ENCODE data around the gene RTN1.

DNA sequence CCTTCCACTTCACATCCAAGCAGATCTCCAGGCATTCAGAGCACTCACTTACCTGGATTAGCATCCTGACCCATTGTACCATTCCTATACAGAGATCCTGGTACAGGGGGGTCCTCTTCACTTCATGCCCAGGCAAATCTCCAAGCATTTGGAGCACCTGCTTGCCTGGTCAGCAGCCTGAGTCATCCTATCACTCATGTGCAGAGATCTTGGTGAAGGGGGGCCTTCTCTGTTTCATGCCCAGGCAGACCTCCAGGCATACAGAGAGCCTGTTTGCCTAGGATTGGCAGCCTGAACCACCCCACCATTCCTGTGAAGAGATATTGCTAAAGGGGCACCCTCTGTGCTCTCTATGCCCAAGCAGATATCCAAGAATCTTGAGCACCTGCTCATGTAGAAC lies 182.9 kb downstream of the RTN1 start:
- TF ChIP-seq, protein P1, sequence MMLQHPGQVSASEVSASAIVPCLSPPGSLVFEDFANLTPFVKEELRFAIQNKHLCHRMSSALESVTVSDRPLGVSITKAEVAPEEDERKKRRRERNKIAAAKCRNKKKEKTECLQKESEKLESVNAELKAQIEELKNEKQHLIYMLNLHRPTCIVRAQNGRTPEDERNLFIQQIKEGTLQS (IDR thresholded peaks at IDR 0.05): no peak
- TF ChIP-seq, protein P1 (CRISPR knock-in tag; conservative IDR thresholded peaks at IDR 0.05): no peak
- TF ChIP-seq, protein P2, sequence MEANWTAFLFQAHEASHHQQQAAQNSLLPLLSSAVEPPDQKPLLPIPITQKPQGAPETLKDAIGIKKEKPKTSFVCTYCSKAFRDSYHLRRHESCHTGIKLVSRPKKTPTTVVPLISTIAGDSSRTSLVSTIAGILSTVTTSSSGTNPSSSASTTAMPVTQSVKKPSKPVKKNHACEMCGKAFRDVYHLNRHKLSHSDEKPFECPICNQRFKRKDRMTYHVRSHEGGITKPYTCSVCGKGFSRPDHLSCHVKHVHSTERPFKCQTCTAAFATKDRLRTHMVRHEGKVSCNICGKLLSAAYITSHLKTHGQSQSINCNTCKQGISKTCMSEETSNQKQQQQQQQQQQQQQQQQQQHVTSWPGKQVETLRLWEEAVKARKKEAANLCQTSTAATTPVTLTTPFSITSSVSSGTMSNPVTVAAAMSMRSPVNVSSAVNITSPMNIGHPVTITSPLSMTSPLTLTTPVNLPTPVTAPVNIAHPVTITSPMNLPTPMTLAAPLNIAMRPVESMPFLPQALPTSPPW (CRISPR knock-in tag; IDR thresholded peaks at IDR 0.05): no peak
- no peak for TF ChIP-seq TEAD2 (tag; IDR thresholded peaks at IDR 0.05)

Data from K562 (cell line).